GM21737 (cell line): ENCODE results near the gene SREBF2.
"Not testable (repeated sequence)": the region's sequence is repeated elsewhere in the genome, so short reads cannot be mapped to it uniquely, and the experiment has no call there.

Experiments used
- ATAC-seq: cut with Tn5 transposase; IDR thresholded peaks from one replicate; pipeline ENCODE4 v1.9.1; 2021; ENCODE audit warnings: mild to moderate bottlenecking, moderate library complexity; ENCODE audit not compliant: unreplicated experiment

The SREBF2 gene

GRCh38 chr22:41939981-41940831, 107.3 kb downstream of the SREBF2 start:
- peak; percentile 45 for ATAC-seq

GRCh38 chr22:41940832-41941765, 108.2 kb downstream of the SREBF2 start:
- ATAC-seq, result peak; percentile 33

- no peak for ATAC-seq
Measured at GRCh38 chr22:41943661-41944209, 110.8 kb downstream of the SREBF2 start.

- peak; percentile 70 for ATAC-seq
Measured at GRCh38 chr22:41946629-41947423, 113.9 kb downstream of the SREBF2 start, which contains the start of gene CENPM. Gene CENPM, minus strand, starts transcription at chr22:41947152. Its CDS starts 76 bp downstream, at chr22:41947076.

GRCh38 chr22:41947424-41948080, 114.6 kb downstream of the SREBF2 start:
- no peak for ATAC-seq

- ATAC-seq, result no peak
Measured at GRCh38 chr22:41948142-41948541, 115.2 kb downstream of the SREBF2 start.

- not testable (repeated sequence) for ATAC-seq
Measured at GRCh38 chr22:41948928-41949296, 116.0 kb downstream of the SREBF2 start.

- ATAC-seq, result no peak
Measured at GRCh38 chr22:41949297-41949965, 116.5 kb downstream of the SREBF2 start.

GRCh38 chr22:41951898-41952474, 119.1 kb downstream of the SREBF2 start, which contains the start of gene SMIM45:
Gene SMIM45, plus strand, starts transcription at chr22:41952150.
- ATAC-seq, result no peak

GRCh38 chr22:41952713-41953112, 119.8 kb downstream of the SREBF2 start:
- ATAC-seq, result no peak
